ENCODE data around the gene MBD5.

MBD5 gene

GRCh38 chr2:148167241-148167766 is 146.4 kb downstream of the MBD5 start:
- DNase-seq (ENCODE audit: low spot score): no peak
- TF ChIP-seq, protein P1, sequence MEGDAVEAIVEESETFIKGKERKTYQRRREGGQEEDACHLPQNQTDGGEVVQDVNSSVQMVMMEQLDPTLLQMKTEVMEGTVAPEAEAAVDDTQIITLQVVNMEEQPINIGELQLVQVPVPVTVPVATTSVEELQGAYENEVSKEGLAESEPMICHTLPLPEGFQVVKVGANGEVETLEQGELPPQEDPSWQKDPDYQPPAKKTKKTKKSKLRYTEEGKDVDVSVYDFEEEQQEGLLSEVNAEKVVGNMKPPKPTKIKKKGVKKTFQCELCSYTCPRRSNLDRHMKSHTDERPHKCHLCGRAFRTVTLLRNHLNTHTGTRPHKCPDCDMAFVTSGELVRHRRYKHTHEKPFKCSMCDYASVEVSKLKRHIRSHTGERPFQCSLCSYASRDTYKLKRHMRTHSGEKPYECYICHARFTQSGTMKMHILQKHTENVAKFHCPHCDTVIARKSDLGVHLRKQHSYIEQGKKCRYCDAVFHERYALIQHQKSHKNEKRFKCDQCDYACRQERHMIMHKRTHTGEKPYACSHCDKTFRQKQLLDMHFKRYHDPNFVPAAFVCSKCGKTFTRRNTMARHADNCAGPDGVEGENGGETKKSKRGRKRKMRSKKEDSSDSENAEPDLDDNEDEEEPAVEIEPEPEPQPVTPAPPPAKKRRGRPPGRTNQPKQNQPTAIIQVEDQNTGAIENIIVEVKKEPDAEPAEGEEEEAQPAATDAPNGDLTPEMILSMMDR (IDR thresholded peaks at IDR 0.05; ENCODE audit: borderline replicate concordance, control extremely low read depth, extremely low read depth, insufficient read depth, missing control alignments): no peak
- in situ Hi-C loops (cut with MboI; ENCODE audit: low sequenced_read_pairs, unreplicated experiment): no loop called here

GRCh38 chr2:148167855-148168254 is 147.0 kb downstream of the MBD5 start:
- TF ChIP-seq, protein P1 (IDR thresholded peaks at IDR 0.05; ENCODE audit: borderline replicate concordance, control extremely low read depth, extremely low read depth, insufficient read depth, missing control alignments): no peak
- DNase-seq (ENCODE audit: low spot score): no peak
- in situ Hi-C loops (cut with MboI; ENCODE audit: low sequenced_read_pairs, unreplicated experiment): no loop called here

DNA sequence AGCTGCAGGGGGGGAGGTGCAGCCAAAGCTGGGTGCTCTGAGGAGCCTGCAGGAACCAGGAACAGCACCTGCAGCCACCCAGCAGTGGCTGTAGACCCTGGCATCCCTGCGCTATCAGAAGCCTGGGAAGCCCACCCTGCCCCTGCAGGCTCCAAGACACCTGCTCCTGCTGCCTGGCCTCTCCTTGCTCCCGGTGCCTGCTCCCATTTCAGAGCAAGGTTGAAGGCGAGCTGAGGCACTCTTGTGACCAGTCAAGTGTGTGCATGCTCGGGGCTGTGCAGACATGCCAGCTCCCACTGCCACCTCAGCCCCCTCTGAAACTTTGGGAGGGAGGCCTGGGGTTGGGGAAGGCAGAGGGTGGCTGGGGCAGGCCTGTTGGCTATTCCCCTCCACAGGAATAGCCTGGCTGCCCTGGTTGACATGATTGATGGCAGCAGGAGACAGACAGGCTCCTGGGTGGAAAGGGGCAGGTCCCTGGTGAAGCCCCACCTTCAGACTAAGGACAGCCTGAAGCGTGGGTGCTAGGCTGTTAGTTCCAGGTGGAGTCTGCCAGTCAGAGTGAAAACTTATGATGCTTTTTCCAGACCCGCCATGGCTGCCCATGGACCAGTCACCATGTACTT is 151.4 kb downstream of the MBD5 start:
- in situ Hi-C loops (cut with MboI; ENCODE audit: low sequenced_read_pairs, unreplicated experiment): no loop called here
- TF ChIP-seq, protein P1 (IDR thresholded peaks at IDR 0.05; ENCODE audit: borderline replicate concordance, control extremely low read depth, extremely low read depth, insufficient read depth, missing control alignments): no peak

DNA sequence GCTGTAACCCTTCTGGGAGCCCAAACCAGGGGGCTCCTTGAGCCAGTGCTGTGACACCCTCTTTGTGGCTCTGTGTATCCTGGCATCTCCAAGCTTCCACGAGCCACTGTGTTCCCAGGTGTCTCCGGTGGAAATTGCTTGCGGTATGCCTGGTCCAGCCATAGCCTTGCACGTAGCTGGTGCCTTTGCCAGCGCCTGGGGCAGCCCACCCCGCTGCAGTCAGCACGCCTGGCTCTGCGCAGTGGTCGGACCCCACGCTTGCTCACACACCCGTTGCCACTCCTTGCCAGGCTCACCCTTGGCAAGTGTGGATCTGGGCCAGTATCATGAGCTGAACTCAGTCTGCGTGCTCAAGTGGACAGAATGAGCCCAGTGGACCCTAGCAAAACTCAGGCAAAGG is 152.3 kb downstream of the MBD5 start:
- TF ChIP-seq, protein P1 (IDR thresholded peaks at IDR 0.05; ENCODE audit: borderline replicate concordance, control extremely low read depth, extremely low read depth, insufficient read depth, missing control alignments): no peak
- no peak for DNase-seq (ENCODE audit: low spot score)
- in situ Hi-C loops (cut with MboI; ENCODE audit: low sequenced_read_pairs, unreplicated experiment): no loop called here

More for the DNA sequence above, 151.4 kb downstream of the MBD5 start:
- no peak for DNase-seq (ENCODE audit: low spot score)

- no peak for DNase-seq (ENCODE audit: low spot score)
- in situ Hi-C loops (cut with MboI; ENCODE audit: low sequenced_read_pairs, unreplicated experiment): no loop called here
- TF ChIP-seq, protein P1 (IDR thresholded peaks at IDR 0.05; ENCODE audit: borderline replicate concordance, control extremely low read depth, extremely low read depth, insufficient read depth, missing control alignments): no peak
These were observed 156.7 kb downstream of the MBD5 start for GRCh38 chr2:148177559-148177958.

- DNase-seq (ENCODE audit: low spot score): no peak
- TF ChIP-seq, protein P1 (IDR thresholded peaks at IDR 0.05; ENCODE audit: borderline replicate concordance, control extremely low read depth, extremely low read depth, insufficient read depth, missing control alignments): no peak
- in situ Hi-C loops (cut with MboI; ENCODE audit: low sequenced_read_pairs, unreplicated experiment): no loop called here
These were observed 158.8 kb downstream of the MBD5 start for GRCh38 chr2:148179724-148180123.

All from GM13976 (cell line).